Tibial nerve (tissue), 4 donors: ENCODE data around the gene SPOPL. TPM values are rescaled to one million over a fixed set of nuclear protein-coding genes. Genes with fewer than 3 reads are reported as not detected.
"Not testable (repeated sequence)": the region's sequence is repeated elsewhere in the genome, so short reads cannot be mapped to it uniquely, and the experiment has no call there.

Experiments
- DNase-seq, 2 donors: peaks; one replicate each; pipeline ENCODE4 v3.0.0-alpha.2; 2019; ENCODE audit warnings: low spot score in 2 of 2
- H3K27ac ChIP-seq, 4 donors: fragments of 200-600 bp; sonication (generic) in 3 of 4; one replicate each; pipeline ENCODE4 v1.5.1; 2017 to 2019; ENCODE audit warnings: mild to moderate bottlenecking in 1 of 4
- H3K27me3 ChIP-seq, 2 donors: fragments of 200-600 bp; sonication (generic) in 1 of 2; one replicate each; pipeline versions ENCODE4 v1.5.1 to v1.6.0; 2017 to 2019
- H3K36me3 ChIP-seq, 3 donors: fragments of 200-600 bp; sonication (generic); one replicate each; pipeline ENCODE4 v1.5.1; 2018 to 2019
- H3K4me1 ChIP-seq, 4 donors: fragments of 200-600 bp; sonication (generic) in 3 of 4; one replicate each; pipeline ENCODE4 v1.5.1; 2017 to 2019
- H3K4me3 ChIP-seq, 4 donors: fragments of 200-600 bp; sonication (generic) in 3 of 4; one replicate each; pipeline ENCODE4 v1.5.1; 2017 to 2019; ENCODE audit warnings: mild to moderate bottlenecking in 1 of 4, moderate library complexity in 1 of 4
- H3K9me3 ChIP-seq, 4 donors: fragments of 200-600 bp; sonication (generic) in 3 of 4; one replicate each; pipeline ENCODE4 v1.5.1; 2017 to 2019
- CTCF ChIP-seq, 5 experiments: fragments of 200-600 bp in 3 of 5; fragments of 450-650 bp in 2 of 5; sonication (generic) in 3 of 5; IDR thresholded peaks; one replicate each; pipeline ENCODE4 v1.5.1; 2016 to 2019; ENCODE audit warnings: antibody characterized with exemption in 5 of 5, mild to moderate bottlenecking in 3 of 5, moderate library complexity in 2 of 5
- EP300 ChIP-seq, 2 donors: sonication (generic); formaldehyde crosslinking; IDR thresholded peaks; one replicate each; pipeline ENCODE4 v1.6.1; 2017; ENCODE audit warnings: antibody characterized with exemption in 2 of 2, mild to moderate bottlenecking in 1 of 2
- POLR2A ChIP-seq, 2 donors: fragments of 450-650 bp; IDR thresholded peaks; one replicate each; pipeline ENCODE4 v1.6.1; 2017; ENCODE audit warnings: antibody characterized with exemption in 2 of 2, mild to moderate bottlenecking in 2 of 2, moderate library complexity in 2 of 2
- WGBS, 2 donors: methylation state at CpG; one replicate each; pipeline ENCODE4 v1.1.5; 2018; 5-methylcytosine and 5-hydroxymethylcytosine counted together
- total RNA-seq, 4 donors: library from RNA; depleted of rRNA; stranded (reverse); fragments of >200 nt; gene quantifications; one replicate each; pipeline ENCODE4 v1.1.0, GENCODE V29; 2016

Gene SPOPL
- total RNA-seq, 4 donors from 2014 or later, result 15.9 to 22.7 (median 16.6) TPM

- TF ChIP-seq CTCF (IDR thresholded peaks at IDR 0.05), result no peak
- no peak for TF ChIP-seq EP300 (IDR thresholded peaks at IDR 0.05)
- TF ChIP-seq POLR2A (IDR thresholded peaks at IDR 0.05), result no peak
- Histone ChIP-seq H3K27ac (no peak overlapping the region), H3K27me3 (no peaks in the 10 kb centered on the region), H3K4me3 (no peak overlapping the region), H3K4me1 (peaks cover 0 to 10% (median 0%) of the 10 kb centered on the region in 4 donors), H3K36me3 (peaks cover 0 to 16% (median 0%) of the 10 kb centered on the region in 3 donors), H3K9me3 (peaks cover 0 to 5% (median 0%) of the 10 kb centered on the region in 4 donors)
- no peak for DNase-seq
- WGBS, 2 donors, result 80 to 86% methylated on average over 3 of the region's 3 CpGs
Observed at GRCh38 chr2:138522556-138522955, 21.0 kb downstream of the SPOPL start.

- peaks cover 0 to 10% (median 0%) of the 10 kb centered on the region in 4 donors for H3K4me1 ChIP-seq
- H3K9me3 ChIP-seq, DNase-seq, H3K4me3 ChIP-seq, H3K27ac ChIP-seq, H3K27me3 ChIP-seq: not testable (repeated sequence)
- WGBS, 2 donors, result 90 to 93% methylated on average over 7 of the region's 7 CpGs
- H3K36me3 ChIP-seq, result peaks cover 0 to 16% (median 0%) of the 10 kb centered on the region in 3 donors
Observed at GRCh38 chr2:138523018-138523672, 21.6 kb downstream of the SPOPL start.

GRCh38 chr2:138523673-138524042, 22.1 kb downstream of the SPOPL start:
- not testable (repeated sequence) for H3K9me3 ChIP-seq, DNase-seq, H3K27me3 ChIP-seq, H3K27ac ChIP-seq, H3K4me3 ChIP-seq
- WGBS, 2 donors, result 82 to 86% methylated on average over 3 of the region's 3 CpGs
- peaks cover 0 to 10% (median 0%) of the 10 kb centered on the region in 4 donors for H3K4me1 ChIP-seq
- peaks cover 0 to 16% (median 0%) of the 10 kb centered on the region in 3 donors for H3K36me3 ChIP-seq

DNA sequence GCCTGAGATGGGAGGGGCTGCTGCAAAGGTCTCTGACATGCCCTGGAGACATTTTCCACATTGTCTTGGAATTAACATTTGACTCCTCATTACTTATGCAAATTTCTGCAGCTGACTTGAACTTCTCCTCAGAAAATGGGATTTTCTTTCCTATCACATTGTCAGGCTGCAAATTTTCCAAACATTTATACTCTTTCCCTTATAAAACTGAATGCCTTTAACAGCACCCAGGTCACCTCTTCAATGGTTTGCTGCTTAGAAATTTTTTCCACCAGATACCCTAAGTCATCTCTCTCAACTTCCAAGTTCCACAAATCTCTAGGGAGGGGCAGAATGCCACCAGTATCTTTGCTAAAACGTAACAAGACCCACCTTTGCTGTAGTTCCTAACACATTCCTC, 22.8 kb downstream of the SPOPL start:
- 98 to 100% methylated on average over 1 of the region's 1 CpG for WGBS, 2 donors
- not testable (repeated sequence) for DNase-seq, H3K4me3 ChIP-seq, H3K27me3 ChIP-seq, H3K9me3 ChIP-seq, H3K27ac ChIP-seq
- Histone ChIP-seq H3K36me3 (peaks cover 0 to 16% (median 0%) of the 10 kb centered on the region in 3 donors), H3K4me1 (peaks cover 0 to 10% (median 0%) of the 10 kb centered on the region in 4 donors)

DNA sequence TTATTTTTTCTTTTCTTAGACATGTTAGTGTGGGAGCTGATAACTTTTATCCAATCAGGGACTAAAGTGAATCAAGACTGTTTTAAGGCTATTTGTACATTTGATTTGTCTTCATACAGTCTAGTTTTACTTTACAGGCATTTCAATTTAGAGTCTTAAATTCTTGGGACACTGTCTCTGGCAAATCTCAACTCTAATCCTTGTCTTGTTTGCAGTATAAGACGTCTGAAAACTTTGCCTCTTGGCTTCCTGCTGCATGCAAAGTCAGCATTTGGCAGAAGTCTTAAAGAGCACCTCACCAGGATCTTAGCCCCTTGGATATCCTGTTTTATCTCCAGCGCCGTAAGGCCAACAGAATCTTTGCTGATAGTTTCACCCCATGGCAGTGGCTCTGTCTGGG, 30.3 kb downstream of the SPOPL start:
- 56 to 58% methylated on average over 3 of the region's 3 CpGs for WGBS, 2 donors
- Histone ChIP-seq H3K27ac (no peak overlapping the region), H3K27me3 (no peaks in the 10 kb centered on the region), H3K36me3 (peaks cover 0 to 11% (median 0%) of the 10 kb centered on the region in 3 donors), H3K4me3 (no peak overlapping the region), H3K9me3 (no peaks in the 10 kb centered on the region), H3K4me1 (peaks cover 0 to 7% (median 0%) of the 10 kb centered on the region in 4 donors)
- no peak for DNase-seq
- no peak for TF ChIP-seq CTCF (IDR thresholded peaks at IDR 0.05)
- TF ChIP-seq POLR2A (IDR thresholded peaks at IDR 0.05), result no peak

GRCh38 chr2:138534791-138535190, 33.2 kb downstream of the SPOPL start:
- TF ChIP-seq POLR2A (IDR thresholded peaks at IDR 0.05) (no peak), EP300 (IDR thresholded peaks at IDR 0.05) (no peak)
- peaks cover 0 to 7% (median 0%) of the 10 kb centered on the region in 4 donors for H3K4me1 ChIP-seq
- no peak overlapping the region for H3K4me3 ChIP-seq
- peaks cover 0 to 27% (median 0%) of the 10 kb centered on the region in 3 donors for H3K36me3 ChIP-seq
- H3K9me3 ChIP-seq, result peaks cover 0 to 7% (median 2%) of the 10 kb centered on the region in 4 donors
- H3K27me3 ChIP-seq, result no peaks in the 10 kb centered on the region
- DNase-seq, result no peak
- H3K27ac ChIP-seq, result no peak overlapping the region

DNA sequence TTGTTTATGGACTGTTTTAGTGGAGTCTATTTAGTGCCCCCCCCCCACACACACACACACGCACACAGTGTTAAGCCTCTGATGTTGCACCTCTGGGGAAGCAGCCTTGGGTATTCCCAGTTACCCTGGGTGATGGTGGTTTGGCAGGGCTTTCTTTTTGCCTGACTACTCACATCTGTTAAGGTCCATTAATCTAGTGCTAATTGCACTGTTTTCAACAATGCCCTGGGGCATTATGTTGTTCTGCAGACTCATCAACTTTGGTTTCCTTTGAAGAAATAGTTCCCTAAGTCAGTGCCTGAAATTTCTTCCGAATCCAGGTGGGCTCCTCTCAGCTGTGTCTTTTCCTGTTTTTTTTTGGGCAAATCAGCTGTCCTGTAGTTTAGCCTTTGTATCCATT, 34.7 kb downstream of the SPOPL start:
- peaks cover 0 to 2% (median 0%) of the 10 kb centered on the region in 4 donors for H3K4me1 ChIP-seq
- no peak for DNase-seq
- peaks cover 0 to 27% (median 0%) of the 10 kb centered on the region in 3 donors for H3K36me3 ChIP-seq
- no peak overlapping the region for H3K4me3 ChIP-seq
- H3K9me3 ChIP-seq, result peaks cover 0 to 7% (median 2%) of the 10 kb centered on the region in 4 donors
- WGBS, 2 donors, result 43 to 69% methylated on average over 2 of the region's 2 CpGs
- no peaks in the 10 kb centered on the region for H3K27me3 ChIP-seq
- no peak for TF ChIP-seq POLR2A (IDR thresholded peaks at IDR 0.05)
- no peak for TF ChIP-seq CTCF (IDR thresholded peaks at IDR 0.05)
- TF ChIP-seq EP300 (IDR thresholded peaks at IDR 0.05), result no peak
- H3K27ac ChIP-seq, result no peak overlapping the region
